IMR-90 (cell line): ENCODE data around the gene LHFPL6. TPM values are rescaled to one million over a fixed set of nuclear protein-coding genes. Genes with fewer than 3 reads are reported as not detected.

Experiments used
- ATAC-seq: fragments of 200-7000 bp; cut with Tn5 transposase; 2 replicates; pipeline ENCODE4 v1.9.1; 2020; ENCODE audit warnings: low read depth, mild to moderate bottlenecking, moderate library complexity
- BruUV-seq: library from RNA; stranded (reverse); fragments of 400-500 nt; replicated peaks from 2 replicates; lab custom pipeline; 2021; lab: Mats Ljungman, UMichigan
- CTCF ChIA-PET: fragments of 300-600 bp; formaldehyde crosslinking; extraction: SDS; loops from one replicate; lab custom pipeline; 2021; ENCODE audit warnings: antibody characterized with exemption; lab: Yijun Ruan, JAX
- POLR2A ChIA-PET: fragments of 300-600 bp; sonication (Branson Sonifier 250); formaldehyde crosslinking; loops from one replicate; lab custom pipeline; 2022; ENCODE audit warnings: antibody characterized with exemption; ENCODE audit not compliant: unreplicated experiment; lab: Charles Lee
- DNase-seq: peaks from one replicate; pipeline ENCODE4 v3.0.0; 2013
- H2AFZ ChIP-seq: replicated peaks from 2 replicates; pipeline ENCODE3; 2013; ENCODE audit warnings: low read length, mild to moderate bottlenecking; ENCODE audit not compliant: poor library complexity
- H2AK5ac ChIP-seq: 2 replicates; pipeline ENCODE4 v1.6.1; 2013; ENCODE audit warnings: low read depth, low read length, inconsistent platforms
- H2AK9ac ChIP-seq: replicated peaks from 2 replicates; pipeline ENCODE3; 2013; ENCODE audit warnings: mild to moderate bottlenecking, low read depth, low read length, moderate library complexity; ENCODE audit not compliant: poor library complexity
- H2BK120ac ChIP-seq: 2 replicates; pipeline ENCODE4 v1.6.1; 2013; ENCODE audit warnings: low read depth, low read length, inconsistent platforms
- H2BK15ac ChIP-seq: 3 replicates; pipeline ENCODE4 v1.6.1; 2013; ENCODE audit warnings: low read depth, low read length, inconsistent platforms
- H2BK20ac ChIP-seq: 2 replicates; pipeline ENCODE4 v1.6.1; 2013; ENCODE audit warnings: low read depth, mild to moderate bottlenecking, inconsistent platforms, low read length, moderate library complexity
- H2BK5ac ChIP-seq: 2 replicates; pipeline ENCODE4 v1.6.1; 2013; ENCODE audit warnings: mild to moderate bottlenecking, low read depth, low read length, inconsistent platforms; ENCODE audit not compliant: poor library complexity, severe bottlenecking
- H3K14ac ChIP-seq: replicated peaks from 2 replicates; pipeline ENCODE4 v1.6.1; 2013; ENCODE audit warnings: low read depth, low read length, inconsistent platforms
- H3K18ac ChIP-seq: 2 replicates; pipeline ENCODE4 v1.6.1; 2013; ENCODE audit warnings: low read depth, low read length, control low read depth
- H3K23ac ChIP-seq: 2 replicates; pipeline ENCODE4 v1.6.1; 2013; ENCODE audit warnings: low read depth, low read length, inconsistent platforms
- H3K27ac ChIP-seq: 2 replicates; pipeline ENCODE4 v1.5.1; 2013; ENCODE audit warnings: mild to moderate bottlenecking, control low read depth, low read length; ENCODE audit not compliant: insufficient read depth
- H3K27me3 ChIP-seq: 2 replicates; pipeline ENCODE4 v1.6.1; 2013; ENCODE audit warnings: low read length; ENCODE audit not compliant: control insufficient read depth, insufficient read depth
- H3K36me3 ChIP-seq: 2 replicates; pipeline ENCODE4 v1.6.1; 2013; ENCODE audit warnings: low read length, mixed read lengths; ENCODE audit not compliant: control insufficient read depth, insufficient read depth
- H3K4ac ChIP-seq: 2 replicates; pipeline ENCODE4 v1.6.1; 2013; ENCODE audit warnings: low read depth, low read length, inconsistent platforms
- H3K4me1 ChIP-seq: 2 replicates; pipeline ENCODE4 v1.6.1; 2013; ENCODE audit warnings: low read length, mixed read lengths; ENCODE audit not compliant: control insufficient read depth, insufficient read depth
- H3K4me2 ChIP-seq: 2 replicates; pipeline ENCODE4 v1.6.1; 2013; ENCODE audit warnings: low read depth, mild to moderate bottlenecking, control low read depth, low read length, moderate library complexity
- H3K4me3 ChIP-seq: 2 replicates; pipeline ENCODE4 v1.5.1; 2013; ENCODE audit warnings: low read depth, mild to moderate bottlenecking, control low read depth, low read length, moderate library complexity; ENCODE audit not compliant: insufficient read depth
- H3K56ac ChIP-seq: 2 replicates; pipeline ENCODE4 v1.6.1; 2013; ENCODE audit warnings: low read length, inconsistent platforms; ENCODE audit not compliant: insufficient read depth; ENCODE audit errors: extremely low read depth
- H3K79me1 ChIP-seq, 2 experiments: 2 replicates each; pipeline ENCODE4 v1.6.1; 2013; ENCODE audit warnings: low read length in 2 of 2, inconsistent platforms in 1 of 2, low read depth in 1 of 2
- H3K9ac ChIP-seq: 2 replicates; pipeline ENCODE4 v1.6.1; 2013; ENCODE audit warnings: low read depth, low read length, control low read depth
- H3K9me1 ChIP-seq: 2 replicates; pipeline ENCODE4 v1.6.1; 2013; ENCODE audit warnings: low read length, inconsistent platforms; ENCODE audit not compliant: insufficient read depth
- H3K9me3 ChIP-seq: 2 replicates; pipeline ENCODE4 v1.6.1; 2013; ENCODE audit warnings: low read length; ENCODE audit not compliant: control insufficient read depth, insufficient read depth
- H4K20me1 ChIP-seq: 2 replicates; pipeline ENCODE4 v1.6.1; 2013; ENCODE audit warnings: low read length, inconsistent platforms; ENCODE audit not compliant: insufficient read depth
- H4K5ac ChIP-seq: 2 replicates; pipeline ENCODE4 v1.6.1; 2013; ENCODE audit warnings: mild to moderate bottlenecking, low read depth, low read length, control low read depth
- H4K8ac ChIP-seq, 2 experiments: 2 replicates each; pipeline ENCODE4 v1.6.1; 2013; ENCODE audit warnings: low read depth in 2 of 2, low read length in 2 of 2, control low read depth in 1 of 2, inconsistent platforms in 1 of 2
- H4K91ac ChIP-seq: 2 replicates; pipeline ENCODE4 v1.6.1; 2013; ENCODE audit warnings: low read depth, low read length, inconsistent platforms; ENCODE audit not compliant: insufficient read depth
- BHLHE40 ChIP-seq: fragments of 150-350 bp; IDR thresholded peaks from 2 replicates; pipeline ENCODE4 v1.6.1; 2016; ENCODE audit warnings: mild to moderate bottlenecking, low read depth, low read length
- POLR2A ChIP-seq: IDR thresholded peaks from 2 replicates; pipeline ENCODE4 v1.6.1; 2012; ENCODE audit warnings: mild to moderate bottlenecking, low read depth, low read length
- WGBS, 2 experiments: methylation state at CpG; one replicate each; pipeline versions ENCODE4 v1.1.5 to v1.1.7; 2013; ENCODE audit warnings: missing lambda C conversion rate in 2 of 2; ENCODE audit not compliant: insufficient read length in 1 of 2; ENCODE audit errors: extremely low coverage in 2 of 2; 5-methylcytosine and 5-hydroxymethylcytosine counted together
- dilution Hi-C: fragments of 300-500 bp; cut with HindIII; formaldehyde crosslinking; loops from one replicate; pipeline ENCODE4 v1.14.3; 2018; ENCODE audit warnings: low sequenced_read_pairs; ENCODE audit not compliant: unreplicated experiment
- in situ Hi-C: fragments of 300-500 bp; cut with MboI; formaldehyde crosslinking; loops from 3 replicates; pipeline ENCODE4 v1.14.3; 2019; ENCODE audit warnings: low sequenced_read_pairs, inconsistent platforms, mixed read lengths
- intact Hi-C: fragments of 100-400 bp; cut with micrococcal nuclease; formaldehyde crosslinking; loops from 2 replicates; pipeline ENCODE4 v1.10.0; 2022
- polyA plus RNA-seq, 3 experiments: library from polyadenylated mRNA; depleted of rRNA; stranded (reverse); fragments of >200 nt; gene quantifications; 2 replicates each; pipeline ENCODE4 v1.2.3, GENCODE V29; 2012; ENCODE audit warnings: low replicate concordance in 1 of 3
- total RNA-seq: library from RNA; depleted of rRNA; stranded (reverse); fragments of >200 nt; gene quantifications from 2 replicates; pipeline ENCODE4 v1.2.3, GENCODE V29; 2012

LHFPL6 gene
- total and polyA plus RNA-seq, 2 of the 4 experiments (the other 2 are of a cell fraction) = 24.7 to 36.1 TPM

- Histone ChIP-seq H3K9me3 (no peaks in the 10 kb centered on the region), H4K8ac (no peak overlapping the region), H3K4me3 (no peak overlapping the region), H3K9me1 (0 out of 2 replicates have a peak, but pooled peaks cover 2% of the 10 kb centered on the region), H3K14ac (no peak overlapping the region; the same call in 1 of the 2 replicates), H2BK20ac (no peak overlapping the region), H3K56ac (no peak overlapping the region), H2AK9ac (no peak overlapping the region), H3K9ac (no peak overlapping the region), H2BK15ac (no peak overlapping the region), H2AK5ac (no peak overlapping the region), H2BK120ac (no peak overlapping the region), H2AFZ (no peak overlapping the region), H3K23ac (no peak overlapping the region), H4K20me1 (no peaks in the 10 kb centered on the region), H3K27ac (no peak overlapping the region), H3K36me3 (no peaks in the 10 kb centered on the region), H4K91ac (no peak overlapping the region), H2BK5ac (no peak overlapping the region), H3K27me3 (no peaks in the 10 kb centered on the region), H4K5ac (no peak overlapping the region), H3K18ac (no peak overlapping the region), H3K4ac (no peak overlapping the region), H3K4me2 (no peak overlapping the region), H3K79me1 (peaks cover 21 to 47% of the 10 kb centered on the region in 2 experiments), H3K4me1 (no peaks in the 10 kb centered on the region)
- no CpG with 5 or more reads among the region's 6 CpGs for WGBS, 2 experiments
- no peak for TF ChIP-seq POLR2A
- TF ChIP-seq BHLHE40 = no peak
- ATAC-seq = peak; percentile 62
- in situ Hi-C loops (no loop called here), intact Hi-C loops (no loop called here), dilution Hi-C loops (no loop called here)
- no peak for DNase-seq
- ChIA-PET CTCF (interaction anchor here (0.9 to 1.8 kb wide), 3 partner anchors 10 to 100 kb away, joined by 3 to 5 read pairs (median 3); no protein-coding TSS in a partner anchor), POLR2A (no interaction called here)
- no TSS peak for BruUV-seq
These were observed 86.9 kb downstream of the LHFPL6 start for GRCh38 chr13:39516096-39516495.
